Body of pancreas (tissue), 4 donors: ENCODE measurements around the gene PRAMEF1. TPM values are rescaled to one million over a fixed set of nuclear protein-coding genes. Genes with fewer than 3 reads are reported as not detected.
"Not testable (repeated sequence)": the region's sequence is repeated elsewhere in the genome, so short reads cannot be mapped to it uniquely, and the experiment has no call there.

ENCODE experiments used
- ATAC-seq: fragments of 150-250 bp; one replicate; pipeline ENCODE4 v1.9.1; 2016
- DNase-seq, 4 donors: peaks; one replicate each; pipeline ENCODE4 v3.0.0-alpha.2; 2019
- H3K27ac ChIP-seq, 4 donors: fragments of 200-600 bp; sonication (generic); 1 replicate in 3 of 4; 2 replicates in 1 of 4; pipeline versions ENCODE4 v1.5.1 to v1.6.1; 2016 to 2019; ENCODE audit warnings: mild to moderate bottlenecking in 1 of 4, mixed read lengths in 1 of 4, moderate library complexity in 1 of 4
- H3K27me3 ChIP-seq, 2 donors: fragments of 200-600 bp; sonication (generic); one replicate each; pipeline ENCODE4 v1.6.0; 2016; ENCODE audit warnings: mild to moderate bottlenecking in 1 of 2
- H3K36me3 ChIP-seq, 2 donors: fragments of 200-600 bp; sonication (generic); replicated peaks in 1 of 2; 2 replicates each; pipeline ENCODE4 v1.5.1; 2016; ENCODE audit warnings: low read depth in 2 of 2; ENCODE audit not compliant: insufficient read depth in 1 of 2
- H3K4me1 ChIP-seq: fragments of 200-600 bp; sonication (generic); one replicate; pipeline ENCODE4 v1.6.0; 2016
- H3K4me3 ChIP-seq, 2 donors: fragments of 200-600 bp; sonication (generic); 1 replicate in 1 of 2; 2 replicates in 1 of 2; pipeline ENCODE4 v1.5.1; 2016 to 2019
- H3K9me3 ChIP-seq, 3 donors: fragments of 200-600 bp; sonication (generic); 1 replicate in 2 of 3; 2 replicates in 1 of 3; pipeline ENCODE4 v1.5.1; 2016
- POLR2A ChIP-seq, 3 donors: fragments of 450-650 bp; IDR thresholded peaks; one replicate each; pipeline ENCODE4 v1.6.1; 2016; ENCODE audit warnings: antibody characterized with exemption in 3 of 3, mild to moderate bottlenecking in 2 of 3
- WGBS, 2 donors: methylation state at CpG; one replicate each; pipeline ENCODE4 v1.1.5; 2017; 5-methylcytosine and 5-hydroxymethylcytosine counted together
- intact Hi-C: fragments of 100-400 bp; cut with DNase I; formaldehyde crosslinking; loops from one replicate; pipeline ENCODE4 v1.15.1; 2023
- total RNA-seq, 2 donors: library from RNA; depleted of rRNA; stranded (reverse); fragments of >200 nt; gene quantifications; one replicate each; pipeline ENCODE4 v1.1.0, GENCODE V29; 2016
- TF ChIP-seq, protein P1 (sequence below), 7 experiments: fragments of 450-650 bp in 4 of 7; fragments of 200-600 bp in 3 of 7; sonication (generic) in 3 of 7; IDR thresholded peaks; one replicate each; pipeline ENCODE4 v1.5.1; 2016 to 2019; ENCODE audit warnings: antibody characterized with exemption in 7 of 7

Gene PRAMEF1
- total RNA-seq, 2 donors from 2014 or later = not detected

DNA sequence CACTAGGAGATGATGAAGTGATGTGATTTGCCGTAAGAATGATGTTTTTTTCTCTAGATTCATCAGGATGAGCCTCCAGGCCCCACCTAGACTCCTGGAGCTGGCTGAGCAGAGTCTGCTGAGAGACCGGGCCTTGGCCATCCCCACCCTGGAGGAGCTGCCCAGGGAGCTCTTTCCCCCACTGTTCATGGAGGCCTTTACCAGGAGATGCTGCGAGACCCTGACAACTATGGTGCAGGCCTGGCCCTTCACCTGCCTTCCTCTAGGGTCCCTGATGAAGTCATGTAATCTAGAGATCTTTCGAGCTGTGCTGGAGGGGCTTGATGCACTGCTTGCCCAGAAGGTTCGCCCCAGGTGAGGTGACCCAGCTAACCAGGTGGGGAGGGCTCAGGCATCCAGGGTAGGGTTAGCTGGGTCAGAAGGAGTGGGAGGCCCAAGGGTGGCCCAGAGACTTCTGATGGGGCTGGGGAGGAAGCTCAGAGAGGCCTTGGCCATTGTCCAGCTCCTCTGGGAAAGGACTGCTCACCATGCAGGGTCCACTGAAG is 16.3 kb upstream of the PRAMEF1 start:
- no peaks in the 10 kb centered on the region for H3K27me3 ChIP-seq
- 61 to 78% methylated on average over 5 of the region's 5 CpGs for WGBS, 2 donors
- intact Hi-C loops = no loop called here
- no peaks in the 10 kb centered on the region for H3K9me3 ChIP-seq
- no peaks in the 10 kb centered on the region for H3K4me1 ChIP-seq
- H3K36me3 ChIP-seq = no peaks in the 10 kb centered on the region
- no peak overlapping the region for H3K27ac ChIP-seq
- ATAC-seq = no peak
- TF ChIP-seq, protein P1, sequence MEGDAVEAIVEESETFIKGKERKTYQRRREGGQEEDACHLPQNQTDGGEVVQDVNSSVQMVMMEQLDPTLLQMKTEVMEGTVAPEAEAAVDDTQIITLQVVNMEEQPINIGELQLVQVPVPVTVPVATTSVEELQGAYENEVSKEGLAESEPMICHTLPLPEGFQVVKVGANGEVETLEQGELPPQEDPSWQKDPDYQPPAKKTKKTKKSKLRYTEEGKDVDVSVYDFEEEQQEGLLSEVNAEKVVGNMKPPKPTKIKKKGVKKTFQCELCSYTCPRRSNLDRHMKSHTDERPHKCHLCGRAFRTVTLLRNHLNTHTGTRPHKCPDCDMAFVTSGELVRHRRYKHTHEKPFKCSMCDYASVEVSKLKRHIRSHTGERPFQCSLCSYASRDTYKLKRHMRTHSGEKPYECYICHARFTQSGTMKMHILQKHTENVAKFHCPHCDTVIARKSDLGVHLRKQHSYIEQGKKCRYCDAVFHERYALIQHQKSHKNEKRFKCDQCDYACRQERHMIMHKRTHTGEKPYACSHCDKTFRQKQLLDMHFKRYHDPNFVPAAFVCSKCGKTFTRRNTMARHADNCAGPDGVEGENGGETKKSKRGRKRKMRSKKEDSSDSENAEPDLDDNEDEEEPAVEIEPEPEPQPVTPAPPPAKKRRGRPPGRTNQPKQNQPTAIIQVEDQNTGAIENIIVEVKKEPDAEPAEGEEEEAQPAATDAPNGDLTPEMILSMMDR (IDR thresholded peaks at IDR 0.05) = no peak
- TF ChIP-seq POLR2A (IDR thresholded peaks at IDR 0.05) = no peak
- no peak for DNase-seq
- no peak overlapping the region for H3K4me3 ChIP-seq

DNA sequence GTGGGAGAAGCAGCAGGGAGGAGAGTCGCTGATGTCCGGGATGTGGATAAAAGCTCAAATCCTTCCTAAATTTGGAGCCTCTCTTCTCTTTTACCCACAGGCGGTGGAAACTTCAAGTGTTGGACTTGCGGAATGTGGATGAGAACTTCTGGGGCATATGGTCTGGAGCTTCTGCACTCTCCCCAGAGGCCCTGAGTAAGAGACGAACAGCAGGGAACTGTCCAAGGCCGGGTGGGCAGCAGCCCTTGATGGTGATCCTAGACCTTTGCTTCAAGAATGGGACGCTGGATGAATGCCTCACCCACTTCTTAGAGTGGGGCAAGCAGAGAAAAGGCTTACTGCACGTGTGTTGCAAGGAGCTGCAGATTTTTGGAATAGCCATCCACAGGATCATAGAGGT is 15.8 kb upstream of the PRAMEF1 start:
- ATAC-seq (no peak), DNase-seq (no peak)
- 68 to 71% methylated on average over 8 of the region's 8 CpGs for whole genome bisulfite sequencing, 2 donors
- H3K27me3 ChIP-seq = no peaks in the 10 kb centered on the region
- no peaks in the 10 kb centered on the region for H3K9me3 ChIP-seq
- no peak overlapping the region for H3K4me3 ChIP-seq
- H3K4me1 ChIP-seq = no peaks in the 10 kb centered on the region
- H3K27ac ChIP-seq = no peak overlapping the region
- no peak for TF ChIP-seq POLR2A (IDR thresholded peaks at IDR 0.05)
- TF ChIP-seq, protein P1 (IDR thresholded peaks at IDR 0.05) = no peak
- intact Hi-C loops = no loop called here
- no peaks in the 10 kb centered on the region for H3K36me3 ChIP-seq

DNA sequence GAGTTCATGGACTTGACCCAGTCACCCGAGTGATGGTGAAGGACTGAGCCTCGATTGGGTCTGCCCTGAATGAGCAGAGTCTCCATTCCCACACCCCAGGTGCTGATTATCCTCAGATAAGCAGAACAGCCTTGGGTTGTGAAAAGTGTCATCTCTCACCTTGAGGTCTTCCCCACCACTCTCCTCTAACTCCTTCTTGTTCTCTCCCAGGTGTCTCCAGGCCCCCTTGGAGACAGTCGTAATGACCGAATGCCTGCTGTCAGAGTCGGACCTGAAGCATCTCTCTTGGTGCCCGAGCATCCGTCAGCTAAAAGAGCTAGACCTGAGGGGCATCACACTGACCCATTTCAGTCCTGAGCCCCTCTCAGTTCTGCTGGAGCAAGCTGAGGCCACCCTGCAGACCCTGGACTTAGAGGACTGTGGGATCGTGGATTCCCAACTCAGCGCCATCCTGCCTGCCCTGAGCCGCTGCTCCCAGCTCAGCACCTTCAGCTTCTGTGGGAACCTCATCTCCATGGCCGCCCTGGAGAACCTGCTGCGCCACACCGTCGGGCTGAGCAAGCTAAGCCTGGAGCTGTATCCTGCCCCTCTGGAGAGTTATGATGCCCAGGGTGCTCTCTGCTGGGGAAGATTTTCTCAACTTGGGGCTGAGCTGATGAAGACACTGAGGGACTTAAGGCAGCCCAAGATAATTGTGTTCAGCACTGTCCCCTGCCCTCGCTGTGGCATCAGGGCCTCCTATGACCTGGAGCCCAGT is 14.2 kb upstream of the PRAMEF1 start:
- 77 to 81% methylated on average over 14 to 15 of the region's 15 CpGs for WGBS, 2 donors

DNA sequence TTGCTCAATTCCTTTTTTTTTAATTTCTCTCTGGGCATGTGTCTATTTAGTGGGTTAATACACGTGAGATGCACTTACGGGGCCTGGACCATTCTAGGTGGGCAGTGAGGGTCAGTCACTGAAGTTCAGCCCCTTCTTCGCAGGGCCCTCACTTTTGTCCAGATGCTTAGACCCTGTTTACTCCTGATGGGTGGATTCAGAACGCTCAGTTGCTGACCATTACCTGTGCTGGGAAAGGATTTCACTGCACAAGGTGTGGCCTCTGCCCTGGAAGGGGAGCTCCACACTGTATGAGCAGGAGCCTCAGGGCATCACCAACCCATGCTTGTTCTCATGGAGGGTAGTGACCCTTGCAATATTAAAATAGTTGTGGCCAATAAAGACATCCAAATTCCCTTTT is 13.1 kb upstream of the PRAMEF1 start:
- ATAC-seq (no peak), DNase-seq (no peak)
- no peaks in the 10 kb centered on the region for H3K27me3 ChIP-seq
- intact Hi-C loops = no loop called here
- H3K36me3 ChIP-seq = no peaks in the 10 kb centered on the region
- TF ChIP-seq, protein P1 (IDR thresholded peaks at IDR 0.05) = no peak
- TF ChIP-seq POLR2A (IDR thresholded peaks at IDR 0.05) = no peak
- H3K27ac ChIP-seq = no peak overlapping the region
- no peak overlapping the region for H3K4me3 ChIP-seq
- no peaks in the 10 kb centered on the region for H3K4me1 ChIP-seq
- 62 to 67% methylated on average over 4 of the region's 4 CpGs for WGBS, 2 donors
- no peaks in the 10 kb centered on the region for H3K9me3 ChIP-seq

More for the DNA sequence above, 14.2 kb upstream of the PRAMEF1 start:
- H3K27me3 ChIP-seq = no peaks in the 10 kb centered on the region
- ATAC-seq (no peak), DNase-seq (no peak)
- H3K36me3 ChIP-seq = no peaks in the 10 kb centered on the region
- H3K27ac ChIP-seq = no peak overlapping the region
- no peaks in the 10 kb centered on the region for H3K4me1 ChIP-seq
- H3K4me3 ChIP-seq = no peak overlapping the region
- no peaks in the 10 kb centered on the region for H3K9me3 ChIP-seq
- intact Hi-C loops = no loop called here
- TF ChIP-seq, protein P1 (IDR thresholded peaks at IDR 0.05) = no peak
- TF ChIP-seq POLR2A (IDR thresholded peaks at IDR 0.05) = no peak

DNA sequence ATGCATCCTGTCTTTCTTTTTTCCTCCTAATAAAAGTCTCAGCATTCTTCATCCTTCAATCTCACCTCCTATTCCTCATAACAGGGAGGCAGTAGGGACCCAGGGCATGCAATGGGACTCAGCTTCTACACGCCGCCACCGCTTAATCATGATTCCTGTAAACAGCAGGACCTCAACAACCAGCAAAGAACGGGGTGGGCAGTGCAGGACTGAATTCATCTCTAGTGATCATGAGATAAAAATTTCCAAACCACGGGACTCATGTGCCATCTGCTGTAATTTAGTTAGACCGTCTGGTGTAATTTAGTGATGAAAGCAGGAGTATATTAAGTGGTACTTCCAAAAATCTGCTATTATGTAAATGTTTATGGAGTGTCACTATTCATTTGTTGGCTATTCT is 12.3 kb upstream of the PRAMEF1 start:
- TF ChIP-seq POLR2A (IDR thresholded peaks at IDR 0.05) = no peak
- TF ChIP-seq, protein P1 (IDR thresholded peaks at IDR 0.05) = no peak
- Histone ChIP-seq H3K4me1 (no peaks in the 10 kb centered on the region), H3K36me3 (no peaks in the 10 kb centered on the region), H3K4me3 (no peak overlapping the region), H3K27ac (no peak overlapping the region), H3K27me3 (no peaks in the 10 kb centered on the region), H3K9me3 (no peaks in the 10 kb centered on the region)
- intact Hi-C loops = no loop called here
- DNase-seq (no peak), ATAC-seq (no peak)
- whole genome bisulfite sequencing, 2 donors = 75 to 79% methylated on average over 6 of the region's 6 CpGs

DNA sequence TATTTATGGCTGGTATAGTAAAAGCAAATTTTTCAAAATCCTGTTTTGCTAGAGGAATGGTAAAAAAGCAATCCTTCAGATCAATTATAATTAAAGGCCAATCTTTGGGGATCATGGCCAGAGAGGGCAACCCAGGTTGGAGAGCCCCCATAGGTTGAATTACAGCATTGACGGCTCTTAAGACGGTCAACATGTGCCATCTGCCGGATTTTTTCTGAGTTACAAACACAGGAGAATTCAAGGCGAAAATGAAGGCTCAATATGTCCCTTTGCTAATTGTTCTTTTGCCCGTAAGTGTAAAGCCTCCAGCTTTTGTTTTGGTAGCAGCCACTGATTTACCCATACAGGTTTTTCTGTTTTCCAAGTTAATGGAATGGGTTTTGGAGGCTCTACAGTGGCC is 9.7 kb upstream of the PRAMEF1 start:
- H3K4me1 ChIP-seq, H3K27ac ChIP-seq, ATAC-seq, H3K36me3 ChIP-seq, H3K4me3 ChIP-seq, intact Hi-C loops, H3K9me3 ChIP-seq, H3K27me3 ChIP-seq, DNase-seq: not testable (repeated sequence)
- WGBS, 2 donors = 60 to 68% methylated on average over 2 to 5 of the region's 5 CpGs

DNA sequence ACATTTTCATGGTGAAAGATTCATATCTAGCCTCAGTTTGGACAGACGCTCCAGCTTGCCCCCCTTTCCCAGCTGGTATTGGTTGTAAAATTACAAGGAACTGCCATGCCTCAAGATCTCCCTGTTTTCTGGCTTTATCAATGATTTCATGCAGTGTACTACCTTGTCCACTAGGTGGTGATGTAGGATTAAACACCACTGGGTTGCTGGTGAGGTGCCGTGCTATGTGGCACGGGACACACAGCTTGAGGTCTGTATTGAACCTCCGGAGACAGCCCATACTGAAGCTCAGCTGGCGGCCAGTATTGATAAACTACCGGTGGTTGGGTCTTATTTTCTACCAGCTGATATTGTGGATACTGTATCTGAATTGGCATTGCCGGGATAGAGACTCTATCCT is 7.4 kb upstream of the PRAMEF1 start:
- ATAC-seq, intact Hi-C loops, H3K36me3 ChIP-seq, H3K9me3 ChIP-seq, H3K27me3 ChIP-seq, H3K4me1 ChIP-seq, H3K27ac ChIP-seq, H3K4me3 ChIP-seq, DNase-seq: not testable (repeated sequence)
- WGBS, 2 donors = 36 to 66% methylated on average over 3 to 6 of the region's 7 CpGs
